GM19452 (cell line): Measurements from ENCODE around the gene MTHFD1L.
"Not testable (repeated sequence)": the region's sequence is repeated elsewhere in the genome, so short reads cannot be mapped to it uniquely, and the experiment has no call there.

ENCODE experiments used
- ATAC-seq: cut with Tn5 transposase; IDR thresholded peaks from one replicate; pipeline ENCODE4 v1.9.1; 2021; ENCODE audit not compliant: unreplicated experiment

MTHFD1L gene

DNA sequence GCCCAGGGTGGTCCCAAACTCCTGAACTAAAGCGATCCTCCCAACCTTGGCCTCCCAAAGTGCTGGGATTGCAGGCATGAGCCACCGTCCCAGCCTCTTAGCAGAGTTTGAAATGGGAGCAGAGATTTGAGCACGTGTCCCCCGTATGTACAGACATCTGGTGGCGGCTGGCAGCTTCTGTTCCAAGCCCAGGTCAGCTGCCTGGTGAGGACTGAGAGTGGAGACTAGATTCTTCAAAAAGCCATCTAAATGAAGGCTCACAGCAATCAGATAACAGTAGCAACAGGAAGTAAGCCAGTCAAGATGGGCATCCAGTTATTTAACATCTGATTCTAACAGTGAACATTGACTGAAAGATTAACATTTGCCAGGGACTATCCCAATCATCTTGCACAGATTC, 246.2 kb downstream of the MTHFD1L start:
- no peak for ATAC-seq

DNA sequence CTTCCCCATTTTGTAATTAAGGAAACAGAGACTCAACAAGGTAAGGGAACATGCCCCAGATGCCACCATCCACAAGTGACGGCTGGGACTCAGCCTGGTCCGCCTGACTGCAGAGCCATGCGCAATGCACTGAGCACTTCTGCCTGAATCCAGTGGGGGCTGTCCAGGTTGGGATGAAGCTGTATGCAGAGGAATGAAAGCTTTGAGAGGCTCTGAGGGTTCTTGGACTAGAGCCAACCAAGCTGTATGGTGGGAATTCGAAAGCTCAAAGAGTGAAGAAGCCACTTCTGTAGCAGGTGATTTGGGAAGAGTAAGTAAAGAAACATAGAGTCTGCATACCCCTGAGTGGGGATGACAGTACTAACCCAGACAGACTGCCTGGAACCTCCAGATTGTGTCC, 246.6 kb downstream of the MTHFD1L start:
- ATAC-seq: no peak

DNA sequence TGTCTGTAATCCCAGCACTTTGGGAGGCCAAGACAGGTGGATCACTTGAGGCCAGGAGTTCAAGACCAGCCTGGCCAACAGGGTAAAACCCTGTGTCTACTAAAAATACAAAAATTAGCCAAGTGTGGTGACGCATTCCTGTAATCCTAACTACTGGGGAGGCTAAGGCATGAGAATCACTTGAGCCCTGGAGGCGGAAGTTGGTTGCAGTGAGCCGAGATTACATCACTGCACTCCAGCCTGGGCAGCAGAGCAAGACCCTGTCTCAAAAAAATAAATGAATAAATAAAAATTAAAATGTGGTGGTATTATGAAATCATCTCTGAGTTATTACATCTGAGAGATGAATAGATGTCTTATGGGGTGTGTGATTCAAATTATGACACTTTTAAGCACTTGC, 247.4 kb downstream of the MTHFD1L start:
- ATAC-seq: not testable (repeated sequence)

DNA sequence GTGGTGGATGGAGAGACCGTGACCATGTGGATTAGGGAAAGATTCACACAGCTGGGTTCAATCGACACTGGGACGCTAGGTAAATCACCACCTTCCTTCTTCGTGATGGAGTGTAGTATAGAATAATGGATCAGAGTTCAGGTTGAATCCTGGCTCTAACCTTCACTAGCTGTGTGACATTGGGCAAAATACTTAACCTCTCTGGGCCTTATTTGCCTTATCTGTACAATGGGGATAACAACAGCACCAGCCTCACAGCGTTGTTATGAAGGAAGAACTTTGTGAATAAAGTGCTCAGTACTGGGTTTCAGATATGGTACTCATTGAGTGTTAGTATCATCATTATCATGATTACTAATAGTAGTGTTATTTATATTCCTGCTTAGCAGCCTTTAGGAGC, 248.1 kb downstream of the MTHFD1L start:
- no peak for ATAC-seq

DNA sequence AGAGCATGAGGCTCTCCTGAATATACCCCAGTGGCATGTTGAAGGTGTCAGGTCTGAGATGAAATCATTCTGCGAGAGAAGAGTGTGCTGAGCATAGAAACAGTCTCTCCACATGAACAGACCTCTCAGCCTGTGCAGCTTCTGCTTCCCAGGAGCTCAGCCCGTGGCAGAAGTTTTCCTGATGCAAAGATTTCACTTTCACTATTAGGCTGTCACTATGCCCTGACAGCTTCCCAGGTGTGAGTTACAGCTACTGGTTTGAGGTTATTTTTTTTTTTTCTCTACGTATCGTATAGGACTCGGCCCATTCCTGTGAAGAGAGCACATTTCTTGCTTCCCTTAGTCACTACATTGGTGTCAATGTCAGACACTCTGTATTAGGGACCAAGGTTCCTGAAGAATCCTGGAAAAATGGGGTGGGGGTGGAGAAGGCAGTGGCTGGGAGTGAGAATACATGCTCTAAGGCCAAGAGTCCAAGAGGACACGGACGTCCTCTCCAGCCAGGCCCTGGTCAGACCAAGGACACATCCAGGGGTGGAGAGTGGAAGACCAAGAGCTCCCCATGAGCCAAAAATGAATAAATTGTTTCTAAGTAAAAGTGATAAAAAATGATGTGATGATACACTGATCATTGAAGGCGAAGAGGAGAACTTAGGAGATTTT, 253.1 kb downstream of the MTHFD1L start:
- no peak for ATAC-seq

DNA sequence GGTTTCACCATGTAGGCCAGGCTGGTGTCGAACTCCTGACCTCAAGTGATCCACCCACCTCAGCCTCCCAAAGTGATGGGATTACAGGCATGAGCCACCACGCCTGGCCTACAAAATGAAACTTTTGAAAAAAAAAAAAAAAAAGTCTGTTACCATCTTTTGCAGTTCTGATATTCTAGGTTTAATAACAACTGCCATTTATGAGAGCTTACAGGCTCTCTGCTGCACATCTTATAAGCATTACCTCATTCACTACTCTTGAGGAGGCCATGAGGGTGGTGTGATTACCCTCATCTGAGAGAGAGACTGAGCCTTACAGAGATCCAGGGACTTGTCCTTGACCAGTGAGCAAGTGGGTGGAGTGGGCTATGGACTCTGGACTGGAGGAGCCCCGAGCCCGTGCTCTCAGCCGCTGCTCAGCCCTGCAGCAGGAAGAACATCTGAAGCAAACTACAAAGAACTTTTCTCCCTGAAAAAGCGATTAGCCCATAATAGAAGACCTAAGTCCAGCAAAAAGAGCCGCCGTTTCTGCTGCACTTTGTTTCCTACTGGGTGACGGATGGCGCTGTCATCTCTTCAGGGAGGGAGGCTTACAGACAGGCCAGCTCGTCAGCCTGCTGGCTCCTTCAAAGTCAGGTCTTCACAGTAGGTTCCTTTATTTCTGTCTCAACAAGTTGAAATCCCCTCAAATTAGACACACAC, 254.5 kb downstream of the MTHFD1L start:
- no peak for ATAC-seq

DNA sequence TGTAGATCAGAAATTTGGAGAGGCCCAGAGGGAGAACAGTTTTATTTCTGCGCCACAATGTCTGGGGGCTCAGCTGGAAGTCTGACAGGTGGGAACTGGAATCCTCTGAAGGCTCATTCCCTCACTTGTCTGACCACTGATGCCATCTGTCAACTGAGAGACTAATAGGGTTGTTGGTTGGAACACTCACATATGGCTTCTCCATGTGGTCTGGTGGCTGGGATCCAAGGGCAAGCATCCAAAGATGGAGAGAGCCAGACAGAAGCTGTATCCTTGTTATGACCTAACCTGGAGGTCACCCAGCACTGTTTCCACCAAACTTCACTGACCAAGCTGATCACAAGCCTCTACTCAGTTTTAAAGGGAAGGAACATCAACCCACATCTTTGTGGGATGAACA, 256.4 kb downstream of the MTHFD1L start:
- no peak for ATAC-seq

DNA sequence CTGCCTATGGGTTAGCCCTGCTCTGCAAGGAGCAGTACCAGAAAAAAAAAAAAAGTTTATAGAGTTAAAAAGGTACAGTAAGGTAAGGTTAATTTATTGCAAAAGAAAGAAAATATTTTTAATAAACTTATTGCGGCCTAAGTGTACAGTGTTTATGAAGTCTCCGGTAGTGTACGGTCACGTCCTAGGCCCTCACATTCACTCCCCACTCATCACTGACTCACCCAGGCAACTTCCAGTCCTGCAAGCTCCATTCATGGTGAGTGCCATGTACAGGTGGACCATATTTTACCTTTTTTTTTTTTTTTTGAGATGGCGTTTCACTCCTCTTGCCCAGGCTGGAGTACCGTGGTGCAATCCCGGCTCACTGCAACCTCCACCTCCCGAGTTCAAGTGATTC, 258.1 kb downstream of the MTHFD1L start:
- ATAC-seq: not testable (repeated sequence)

DNA sequence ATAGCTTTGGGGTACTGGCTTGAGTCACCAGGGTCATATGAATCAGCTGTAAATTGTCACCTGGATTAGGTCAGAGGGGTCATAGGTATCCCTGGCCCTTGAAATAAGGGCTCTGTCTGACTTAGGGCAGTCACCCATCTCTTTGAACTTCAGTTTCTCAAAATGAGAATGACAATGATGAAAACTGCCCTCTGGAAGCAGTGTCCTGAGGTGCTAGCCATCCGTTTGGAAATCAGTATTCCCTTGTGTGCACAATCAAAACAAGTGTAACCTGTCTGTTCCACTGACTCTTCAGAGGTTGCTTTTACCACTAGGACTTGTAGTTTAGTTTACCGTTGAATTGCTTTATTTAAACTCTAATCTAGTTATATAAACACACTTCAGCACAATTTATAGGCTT, 259.7 kb downstream of the MTHFD1L start:
- not testable (repeated sequence) for ATAC-seq

DNA sequence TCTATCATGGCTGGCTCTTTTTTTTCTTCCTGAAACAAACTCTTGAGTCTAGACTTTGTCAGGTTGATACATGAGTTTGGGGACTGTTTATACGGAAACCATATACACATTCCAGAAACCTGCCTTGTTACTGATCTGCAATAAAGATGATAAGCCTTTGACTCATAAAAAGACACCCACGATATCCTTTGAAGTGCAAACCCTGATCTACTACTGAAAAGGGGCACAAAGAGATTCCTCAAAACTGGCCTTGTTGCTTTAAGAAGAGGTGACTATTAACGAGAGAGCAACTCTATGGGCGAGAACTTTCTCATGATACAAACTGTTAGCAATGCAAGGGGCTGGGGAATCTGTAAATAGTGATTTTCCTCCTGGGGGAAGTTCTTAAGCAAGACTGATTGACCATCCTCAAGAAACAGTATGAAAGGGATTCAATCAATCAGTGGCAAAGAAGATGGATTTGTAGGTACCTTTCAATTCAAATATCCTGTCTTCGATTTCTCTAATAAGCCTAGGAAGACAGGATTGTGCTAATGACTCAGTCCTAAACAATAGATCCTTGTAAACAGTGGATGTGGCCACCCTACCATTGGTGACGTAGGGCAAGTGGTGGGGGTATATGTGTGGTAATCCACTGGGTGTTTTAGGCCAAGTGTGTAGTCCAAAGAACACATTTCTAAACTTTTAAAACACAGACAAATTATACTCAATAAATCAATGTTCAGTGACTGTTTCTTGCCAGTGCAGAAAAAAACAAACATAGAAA, 260.3 kb downstream of the MTHFD1L start:
- not testable (repeated sequence) for ATAC-seq

DNA sequence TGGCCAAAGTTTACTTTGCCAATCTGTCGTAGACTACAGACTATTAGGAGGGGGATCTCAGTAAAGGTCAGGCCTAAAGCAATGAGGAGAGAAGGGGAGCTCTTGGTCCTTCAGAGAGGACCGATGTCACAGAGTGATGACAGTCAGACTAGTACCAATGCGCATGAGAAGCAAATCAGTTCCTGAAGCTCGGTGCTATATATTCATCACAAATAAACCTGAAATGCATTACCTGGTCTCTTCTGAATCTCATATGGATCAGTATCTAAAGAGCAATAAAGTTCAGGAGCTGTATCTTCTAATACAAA, 260.9 kb downstream of the MTHFD1L start:
- ATAC-seq: not testable (repeated sequence)

DNA sequence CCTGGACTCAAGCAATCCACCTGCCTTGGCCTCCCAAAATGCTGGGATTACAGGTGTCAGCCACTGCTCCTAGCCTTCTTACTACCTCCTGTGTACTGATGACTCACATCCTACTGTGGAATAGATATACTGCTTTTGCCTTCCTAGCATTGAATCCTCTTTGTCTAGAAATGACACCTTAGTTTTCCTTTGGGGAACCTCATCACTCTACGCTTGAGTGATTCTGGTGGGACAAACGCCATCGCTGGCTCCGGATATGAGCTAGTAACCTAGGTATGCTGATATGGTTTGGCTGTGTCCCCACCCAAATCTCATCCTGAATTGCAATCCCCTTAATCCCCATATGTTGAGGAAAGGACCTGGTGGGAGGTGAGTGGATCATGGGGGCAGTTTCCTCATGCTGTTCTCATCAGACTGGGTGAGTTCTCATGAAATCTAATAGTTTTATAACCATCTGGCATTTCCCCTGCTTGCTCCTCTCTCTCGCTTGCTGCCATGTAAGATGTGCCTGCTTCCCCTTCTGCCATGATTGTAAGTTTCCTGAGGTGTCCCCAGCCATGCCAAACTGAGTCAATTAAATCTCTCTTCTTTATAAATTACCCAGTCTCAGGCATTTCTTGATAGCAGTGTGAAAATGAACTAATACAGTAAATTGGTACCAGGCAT, 261.8 kb downstream of the MTHFD1L start:
- not testable (repeated sequence) for ATAC-seq

DNA sequence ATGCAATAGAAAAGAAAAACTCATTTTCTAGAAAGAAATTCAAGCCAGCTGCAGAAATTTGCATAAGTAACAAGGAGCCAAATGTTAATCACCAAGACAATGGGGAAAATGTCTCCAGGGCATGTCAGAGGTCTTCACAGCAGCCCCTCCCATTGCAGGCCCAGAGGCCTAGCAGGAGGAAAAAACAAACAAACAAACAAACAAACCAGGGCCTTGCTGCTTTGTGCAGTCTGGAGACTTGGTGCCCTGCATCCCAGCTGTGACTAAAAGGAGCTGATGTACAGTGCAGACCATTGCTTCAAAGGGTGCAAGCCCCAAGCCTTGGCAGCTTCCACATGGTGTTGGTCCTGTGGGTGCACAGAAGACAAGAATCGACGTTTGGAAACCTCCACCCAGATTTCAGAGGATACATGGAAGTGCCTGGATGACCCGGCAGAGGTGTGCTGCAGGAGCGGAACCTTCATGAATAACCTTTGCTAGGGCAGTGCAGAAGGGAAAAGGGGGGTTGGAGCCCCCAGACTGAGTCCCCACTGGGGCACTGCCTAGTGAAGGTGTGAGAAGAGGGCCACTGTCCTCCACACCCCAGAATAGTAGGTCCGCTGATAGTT, 263.4 kb downstream of the MTHFD1L start:
- ATAC-seq: no peak

DNA sequence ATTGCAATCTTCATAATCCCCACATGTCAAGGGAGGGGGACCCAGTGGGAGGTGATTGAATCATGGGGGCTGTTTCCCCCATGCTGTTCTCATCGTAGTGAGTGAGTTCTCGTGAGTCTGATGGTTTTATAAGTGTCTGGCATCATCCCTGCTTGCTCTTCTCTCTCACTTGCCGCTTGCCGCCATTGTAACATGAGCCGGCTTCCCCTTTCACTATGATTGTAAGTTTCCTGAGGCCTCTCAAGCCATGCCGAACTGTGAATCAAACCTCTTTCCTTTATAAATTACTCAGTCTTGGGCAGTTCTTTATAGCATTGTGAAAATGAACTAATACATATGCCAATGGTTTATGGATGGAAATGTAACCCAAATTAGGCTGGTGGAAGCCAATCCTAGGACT, 264.8 kb downstream of the MTHFD1L start:
- ATAC-seq: no peak

DNA sequence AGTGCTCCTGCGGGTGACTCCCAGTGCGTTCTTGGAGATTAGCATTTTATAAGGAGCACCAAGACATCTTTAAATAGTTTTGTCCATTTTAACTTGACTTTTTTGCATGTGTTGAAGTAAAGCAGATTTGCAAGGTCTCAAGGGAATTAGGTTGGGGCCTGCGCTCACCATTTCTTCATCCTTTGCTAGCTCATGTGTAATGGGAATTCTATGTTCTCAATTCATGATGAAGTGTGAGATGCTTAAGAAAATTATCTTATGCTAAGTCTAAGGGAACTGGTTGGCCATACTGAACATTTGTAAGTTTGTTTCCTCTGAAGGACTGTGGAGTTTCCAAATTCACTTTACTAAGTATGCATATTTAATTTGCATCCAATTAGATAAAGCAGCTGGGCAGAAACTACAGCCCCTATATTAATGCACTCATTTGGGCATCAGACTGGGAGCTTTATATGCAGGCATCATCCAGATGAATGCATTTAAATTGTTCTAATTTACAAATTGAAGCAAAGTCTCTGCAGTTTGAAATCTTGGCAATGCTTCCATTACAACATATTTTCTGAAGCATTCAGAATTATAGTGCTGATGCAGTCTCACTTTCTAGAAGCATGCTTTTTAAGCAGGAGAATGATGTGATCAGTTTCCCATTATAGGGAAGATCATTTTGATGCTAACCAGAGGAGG, 266.0 kb downstream of the MTHFD1L start:
- ATAC-seq: no peak

DNA sequence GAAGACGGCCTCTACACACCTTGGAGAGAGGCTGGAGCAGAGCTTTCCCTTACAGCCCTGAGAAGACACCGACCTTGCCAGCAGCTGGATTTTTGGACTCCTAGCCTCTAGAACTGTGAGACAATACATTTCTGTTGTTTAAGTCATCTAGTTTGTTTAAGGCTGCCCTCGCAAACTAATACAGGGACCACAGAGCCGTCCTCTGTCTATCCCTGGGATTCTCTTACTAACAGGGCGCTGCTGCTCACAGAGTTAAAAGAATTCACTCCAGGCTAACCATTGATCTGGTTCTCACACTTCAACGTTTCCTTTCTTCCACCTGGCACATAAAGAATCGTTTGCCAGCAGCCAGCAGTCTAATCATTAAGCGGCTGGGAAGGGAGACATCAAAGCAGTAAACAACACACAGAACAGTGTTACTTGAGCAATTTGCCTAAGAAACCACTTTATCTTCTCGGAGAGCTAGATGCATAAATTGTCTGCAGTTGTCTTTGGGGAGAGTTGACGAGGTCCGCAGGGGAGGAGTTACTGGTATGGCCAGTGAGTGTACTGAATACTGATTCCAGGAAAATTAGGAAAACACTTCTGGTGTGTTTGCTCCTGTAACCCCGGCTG, 270.7 kb downstream of the MTHFD1L start:
- no peak for ATAC-seq

DNA sequence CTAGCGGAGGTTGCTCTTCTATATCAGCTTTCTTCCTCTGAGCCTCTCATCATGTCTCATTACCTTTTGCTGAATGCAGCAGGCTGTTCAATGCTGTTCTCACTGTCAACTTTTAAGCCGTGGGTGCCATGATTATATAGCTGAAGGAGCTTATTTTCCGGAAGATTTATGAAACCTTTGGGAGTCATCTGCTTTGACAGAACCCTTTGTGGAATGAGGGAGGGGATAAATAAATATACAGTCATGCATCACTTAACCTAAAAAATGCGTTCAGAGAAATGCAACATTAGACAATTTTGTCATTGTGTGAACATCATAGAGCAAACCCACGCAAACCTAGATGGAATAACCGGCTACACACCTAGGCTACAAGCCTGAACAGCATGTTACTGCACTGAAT, 272.0 kb downstream of the MTHFD1L start:
- no peak for ATAC-seq

DNA sequence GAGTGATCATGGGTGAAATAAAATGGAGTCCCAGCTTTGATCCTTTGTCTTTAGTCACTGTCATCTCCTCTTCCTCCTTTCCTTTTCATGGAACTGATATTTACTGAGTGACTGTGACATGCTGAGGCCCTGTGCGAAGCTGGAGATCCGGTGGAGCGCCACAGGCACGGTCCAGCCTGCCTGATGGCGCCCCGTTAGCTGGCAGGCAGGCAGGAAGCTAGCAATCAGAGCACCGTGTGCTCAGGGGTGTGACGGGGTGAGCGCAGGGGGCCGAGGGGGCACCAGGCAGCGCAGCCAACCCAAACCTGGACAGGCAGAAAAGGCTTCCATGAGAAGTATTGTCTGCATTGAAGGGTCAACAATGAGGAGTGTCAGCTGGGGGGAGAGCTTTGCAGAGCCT, 274.0 kb downstream of the MTHFD1L start:
- ATAC-seq: no peak

DNA sequence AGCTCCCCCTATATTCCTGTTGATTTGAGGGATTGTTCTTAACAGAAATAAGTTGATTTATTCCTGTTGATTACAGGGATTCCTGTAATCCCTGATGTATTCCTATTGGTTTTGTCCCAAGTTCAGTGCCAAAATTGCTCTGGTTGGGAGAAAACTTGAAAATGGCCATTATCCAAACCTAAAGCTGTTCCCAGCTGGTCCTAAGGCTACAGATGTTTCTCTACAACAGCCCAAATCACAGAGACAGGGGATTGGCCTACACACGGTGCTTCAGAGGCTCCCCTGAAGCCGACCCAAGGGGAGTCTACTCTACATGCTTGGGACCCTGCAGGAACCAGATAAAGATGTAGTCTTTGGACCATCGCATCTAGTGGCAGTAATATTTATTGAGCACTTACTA, 275.3 kb downstream of the MTHFD1L start:
- ATAC-seq: no peak

DNA sequence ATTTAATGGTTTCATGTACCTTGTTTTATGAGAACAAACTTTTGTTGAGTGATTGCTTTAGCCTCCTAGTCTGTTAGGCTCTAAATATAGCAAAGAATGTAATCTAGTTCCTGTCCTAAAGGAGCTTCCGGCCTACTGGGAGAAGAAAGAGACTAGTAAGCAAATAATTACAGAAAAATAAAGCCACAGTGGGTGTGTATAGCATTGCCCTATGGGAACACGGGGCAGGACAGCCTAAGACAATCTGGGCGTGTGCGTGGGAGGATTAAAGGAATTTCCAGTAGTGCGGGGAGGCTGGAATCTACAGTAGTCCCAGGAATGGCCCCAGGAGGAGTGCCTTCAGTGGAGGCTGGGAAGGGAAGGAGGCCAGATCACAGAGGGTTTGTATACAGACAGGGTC, 276.2 kb downstream of the MTHFD1L start:
- no peak for ATAC-seq
